IMR-90 (cell line): ENCODE results near the gene USF1. TPM values are rescaled to one million over a fixed set of nuclear protein-coding genes. Genes with fewer than 3 reads are reported as not detected.
A peak's percentile ranks its signal among the peaks of the same experiment; 100 is the strongest.

ENCODE experiments used
- ATAC-seq: fragments of 200-7000 bp; cut with Tn5 transposase; 2 replicates; pipeline ENCODE4 v1.9.1; 2020; ENCODE audit warnings: low read depth, mild to moderate bottlenecking, moderate library complexity
- BruUV-seq: library from RNA; stranded (reverse); fragments of 400-500 nt; replicated peaks from 2 replicates; lab custom pipeline; 2021; lab: Mats Ljungman, UMichigan
- CTCF ChIA-PET: fragments of 300-600 bp; formaldehyde crosslinking; extraction: SDS; loops from one replicate; lab custom pipeline; 2021; ENCODE audit warnings: antibody characterized with exemption; lab: Yijun Ruan, JAX
- POLR2A ChIA-PET: fragments of 300-600 bp; sonication (Branson Sonifier 250); formaldehyde crosslinking; loops from one replicate; lab custom pipeline; 2022; ENCODE audit warnings: antibody characterized with exemption; ENCODE audit not compliant: unreplicated experiment; lab: Charles Lee
- DNase-seq: peaks from one replicate; pipeline ENCODE4 v3.0.0; 2013
- H2AFZ ChIP-seq: replicated peaks from 2 replicates; pipeline ENCODE3; 2013; ENCODE audit warnings: low read length, mild to moderate bottlenecking; ENCODE audit not compliant: poor library complexity
- H2AK5ac ChIP-seq: 2 replicates; pipeline ENCODE4 v1.6.1; 2013; ENCODE audit warnings: low read depth, low read length, inconsistent platforms
- H2AK9ac ChIP-seq: replicated peaks from 2 replicates; pipeline ENCODE3; 2013; ENCODE audit warnings: mild to moderate bottlenecking, low read depth, low read length, moderate library complexity; ENCODE audit not compliant: poor library complexity
- H2BK120ac ChIP-seq: 2 replicates; pipeline ENCODE4 v1.6.1; 2013; ENCODE audit warnings: low read depth, low read length, inconsistent platforms
- H2BK15ac ChIP-seq: 3 replicates; pipeline ENCODE4 v1.6.1; 2013; ENCODE audit warnings: low read depth, low read length, inconsistent platforms
- H2BK20ac ChIP-seq: 2 replicates; pipeline ENCODE4 v1.6.1; 2013; ENCODE audit warnings: low read depth, mild to moderate bottlenecking, inconsistent platforms, low read length, moderate library complexity
- H2BK5ac ChIP-seq: 2 replicates; pipeline ENCODE4 v1.6.1; 2013; ENCODE audit warnings: mild to moderate bottlenecking, low read depth, low read length, inconsistent platforms; ENCODE audit not compliant: poor library complexity, severe bottlenecking
- H3K14ac ChIP-seq: replicated peaks from 2 replicates; pipeline ENCODE4 v1.6.1; 2013; ENCODE audit warnings: low read depth, low read length, inconsistent platforms
- H3K18ac ChIP-seq: 2 replicates; pipeline ENCODE4 v1.6.1; 2013; ENCODE audit warnings: low read depth, low read length, control low read depth
- H3K23ac ChIP-seq: 2 replicates; pipeline ENCODE4 v1.6.1; 2013; ENCODE audit warnings: low read depth, low read length, inconsistent platforms
- H3K27ac ChIP-seq: 2 replicates; pipeline ENCODE4 v1.5.1; 2013; ENCODE audit warnings: mild to moderate bottlenecking, control low read depth, low read length; ENCODE audit not compliant: insufficient read depth
- H3K27me3 ChIP-seq: 2 replicates; pipeline ENCODE4 v1.6.1; 2013; ENCODE audit warnings: low read length; ENCODE audit not compliant: control insufficient read depth, insufficient read depth
- H3K36me3 ChIP-seq: 2 replicates; pipeline ENCODE4 v1.6.1; 2013; ENCODE audit warnings: low read length, mixed read lengths; ENCODE audit not compliant: control insufficient read depth, insufficient read depth
- H3K4ac ChIP-seq: 2 replicates; pipeline ENCODE4 v1.6.1; 2013; ENCODE audit warnings: low read depth, low read length, inconsistent platforms
- H3K4me1 ChIP-seq: 2 replicates; pipeline ENCODE4 v1.6.1; 2013; ENCODE audit warnings: low read length, mixed read lengths; ENCODE audit not compliant: control insufficient read depth, insufficient read depth
- H3K4me2 ChIP-seq: 2 replicates; pipeline ENCODE4 v1.6.1; 2013; ENCODE audit warnings: low read depth, mild to moderate bottlenecking, control low read depth, low read length, moderate library complexity
- H3K4me3 ChIP-seq: 2 replicates; pipeline ENCODE4 v1.5.1; 2013; ENCODE audit warnings: low read depth, mild to moderate bottlenecking, control low read depth, low read length, moderate library complexity; ENCODE audit not compliant: insufficient read depth
- H3K56ac ChIP-seq: 2 replicates; pipeline ENCODE4 v1.6.1; 2013; ENCODE audit warnings: low read length, inconsistent platforms; ENCODE audit not compliant: insufficient read depth; ENCODE audit errors: extremely low read depth
- H3K79me1 ChIP-seq, 2 experiments: 2 replicates each; pipeline ENCODE4 v1.6.1; 2013; ENCODE audit warnings: low read length in 2 of 2, inconsistent platforms in 1 of 2, low read depth in 1 of 2
- H3K9ac ChIP-seq: 2 replicates; pipeline ENCODE4 v1.6.1; 2013; ENCODE audit warnings: low read depth, low read length, control low read depth
- H3K9me1 ChIP-seq: 2 replicates; pipeline ENCODE4 v1.6.1; 2013; ENCODE audit warnings: low read length, inconsistent platforms; ENCODE audit not compliant: insufficient read depth
- H3K9me3 ChIP-seq: 2 replicates; pipeline ENCODE4 v1.6.1; 2013; ENCODE audit warnings: low read length; ENCODE audit not compliant: control insufficient read depth, insufficient read depth
- H4K20me1 ChIP-seq: 2 replicates; pipeline ENCODE4 v1.6.1; 2013; ENCODE audit warnings: low read length, inconsistent platforms; ENCODE audit not compliant: insufficient read depth
- H4K5ac ChIP-seq: 2 replicates; pipeline ENCODE4 v1.6.1; 2013; ENCODE audit warnings: mild to moderate bottlenecking, low read depth, low read length, control low read depth
- H4K8ac ChIP-seq, 2 experiments: 2 replicates each; pipeline ENCODE4 v1.6.1; 2013; ENCODE audit warnings: low read depth in 2 of 2, low read length in 2 of 2, control low read depth in 1 of 2, inconsistent platforms in 1 of 2
- H4K91ac ChIP-seq: 2 replicates; pipeline ENCODE4 v1.6.1; 2013; ENCODE audit warnings: low read depth, low read length, inconsistent platforms; ENCODE audit not compliant: insufficient read depth
- BHLHE40 ChIP-seq: fragments of 150-350 bp; IDR thresholded peaks from 2 replicates; pipeline ENCODE4 v1.6.1; 2016; ENCODE audit warnings: mild to moderate bottlenecking, low read depth, low read length
- CHD1 ChIP-seq: IDR thresholded peaks from 2 replicates; pipeline ENCODE4 v1.6.1; 2012; ENCODE audit warnings: low read depth, low read length, improper control_type of control experiment
- FOS ChIP-seq: fragments of 150-350 bp; IDR thresholded peaks from 2 replicates; pipeline ENCODE4 v1.6.1; 2016; ENCODE audit warnings: low read depth, low read length
- MXI1 ChIP-seq: IDR thresholded peaks from 2 replicates; pipeline ENCODE4 v1.6.1; 2012; ENCODE audit warnings: low read depth, mild to moderate bottlenecking, low read length, moderate library complexity, borderline replicate concordance
- POLR2A ChIP-seq: IDR thresholded peaks from 2 replicates; pipeline ENCODE4 v1.6.1; 2012; ENCODE audit warnings: mild to moderate bottlenecking, low read depth, low read length
- RAD21 ChIP-seq: IDR thresholded peaks from 2 replicates; pipeline ENCODE4 v1.6.1; 2012; ENCODE audit warnings: low read length, improper control_type of control experiment
- RCOR1 ChIP-seq: IDR thresholded peaks from 2 replicates; pipeline ENCODE4 v1.6.1; 2012; ENCODE audit warnings: mild to moderate bottlenecking, low read length, improper control_type of control experiment; ENCODE audit not compliant: insufficient replicate concordance
- SMC3 ChIP-seq: fragments of 150-350 bp; IDR thresholded peaks from 2 replicates; pipeline ENCODE4 v1.6.1; 2016; ENCODE audit warnings: low read depth, mild to moderate bottlenecking, antibody characterized with exemption, low read length, moderate library complexity
- WGBS, 2 experiments: methylation state at CpG; one replicate each; pipeline versions ENCODE4 v1.1.5 to v1.1.7; 2013; ENCODE audit warnings: missing lambda C conversion rate in 2 of 2; ENCODE audit not compliant: insufficient read length in 1 of 2; ENCODE audit errors: extremely low coverage in 2 of 2; 5-methylcytosine and 5-hydroxymethylcytosine counted together
- dilution Hi-C: fragments of 300-500 bp; cut with HindIII; formaldehyde crosslinking; loops from one replicate; pipeline ENCODE4 v1.14.3; 2018; ENCODE audit warnings: low sequenced_read_pairs; ENCODE audit not compliant: unreplicated experiment
- in situ Hi-C: fragments of 300-500 bp; cut with MboI; formaldehyde crosslinking; loops from 3 replicates; pipeline ENCODE4 v1.14.3; 2019; ENCODE audit warnings: low sequenced_read_pairs, inconsistent platforms, mixed read lengths
- intact Hi-C: fragments of 100-400 bp; cut with micrococcal nuclease; formaldehyde crosslinking; loops from 2 replicates; pipeline ENCODE4 v1.10.0; 2022
- polyA plus RNA-seq, 3 experiments: library from polyadenylated mRNA; depleted of rRNA; stranded (reverse); fragments of >200 nt; gene quantifications; 2 replicates each; pipeline ENCODE4 v1.2.3, GENCODE V29; 2012; ENCODE audit warnings: low replicate concordance in 1 of 3
- total RNA-seq: library from RNA; depleted of rRNA; stranded (reverse); fragments of >200 nt; gene quantifications from 2 replicates; pipeline ENCODE4 v1.2.3, GENCODE V29; 2012
- TF ChIP-seq, protein P1 (sequence below): fragments of 150-350 bp; IDR thresholded peaks from 2 replicates; pipeline ENCODE4 v1.6.1; 2016; ENCODE audit warnings: low read depth, mild to moderate bottlenecking, low read length, moderate library complexity, borderline replicate concordance

USF1 gene
- total and polyA plus RNA-seq, 2 of the 4 experiments (the other 2 are of a cell fraction): 37.1 to 78.9 TPM

DNA sequence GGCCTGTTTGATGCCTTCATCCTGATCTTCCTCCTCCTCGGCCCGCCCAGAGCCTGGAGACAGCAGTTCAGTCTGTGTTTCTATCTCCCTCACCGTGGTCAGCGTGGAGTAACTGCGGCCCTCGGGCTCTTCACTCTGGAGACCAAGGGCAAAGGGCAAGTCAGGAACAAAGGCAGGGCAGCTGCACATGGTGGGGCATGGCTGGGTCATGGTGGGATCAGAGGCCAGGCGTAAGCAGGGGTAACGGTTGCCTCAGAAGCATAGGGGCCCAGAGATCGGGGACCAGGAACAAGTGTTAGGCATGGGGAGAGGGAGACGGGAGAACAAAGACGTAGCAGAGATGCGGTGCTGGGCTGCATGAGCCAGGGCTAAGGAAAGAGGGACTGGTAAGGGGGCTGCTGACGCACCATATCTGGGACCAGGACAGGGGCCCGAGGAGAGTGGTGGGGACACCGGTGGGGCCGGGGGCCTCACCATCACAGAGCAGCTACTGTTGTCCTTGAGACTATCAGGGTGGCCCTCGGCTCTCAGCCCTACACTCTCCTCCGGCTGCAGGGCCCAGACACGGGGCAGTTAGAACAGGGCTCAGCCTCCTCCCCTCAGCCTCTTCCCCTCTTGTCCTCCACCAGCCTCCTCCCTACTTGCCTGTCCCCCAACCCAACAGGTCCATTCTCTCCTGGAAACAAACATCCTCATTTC lies 27.1 kb upstream of the USF1 start:
- Histone ChIP-seq H3K4me2 (no peak overlapping the region), H2AFZ (peak overlapping the region; percentile 23), H2BK120ac (no peak overlapping the region), H3K79me1 (no peaks in the 10 kb centered on the region), H4K91ac (no peak overlapping the region), H3K14ac (no peak overlapping the region), H3K27me3 (no peaks in the 10 kb centered on the region), H3K4me3 (no peak overlapping the region), H2AK5ac (no peak overlapping the region), H3K4me1 (no peaks in the 10 kb centered on the region), H2AK9ac (no peak overlapping the region), H3K4ac (no peak overlapping the region), H2BK5ac (no peak overlapping the region), H3K23ac (no peak overlapping the region), H4K20me1 (no peaks in the 10 kb centered on the region; the same call in none of the 2 replicates), H3K18ac (no peak overlapping the region), H4K8ac (no peak overlapping the region), H2BK20ac (no peak overlapping the region), H3K9ac (no peak overlapping the region), H3K27ac (no peak overlapping the region), H3K36me3 (no peaks in the 10 kb centered on the region), H3K9me3 (no peaks in the 10 kb centered on the region), H3K9me1 (no peaks in the 10 kb centered on the region), H3K56ac (no peak overlapping the region), H2BK15ac (no peak overlapping the region), H4K5ac (no peak overlapping the region)
- WGBS, 2 experiments: 87% methylated on average over 13 of the region's 19 CpGs; no CpG with 5 or more reads in 1 of the 2 experiments
- no peak for DNase-seq
- no TSS peak for BruUV-seq
- dilution Hi-C loops (no loop called here), in situ Hi-C loops (no loop called here), intact Hi-C loops (loop anchor here (2.0 kb wide), 1 partner anchor 24 kb away; no protein-coding TSS in a partner anchor)
- ChIA-PET CTCF (interaction anchor here (0.5 to 0.7 kb wide), 2 partner anchors 24 to 190 kb away, joined by 3 read pairs; no protein-coding TSS in a partner anchor), POLR2A (no interaction called here)
- TF ChIP-seq MXI1: no peak
- TF ChIP-seq FOS: no peak
- TF ChIP-seq RCOR1: no peak
- TF ChIP-seq POLR2A: no peak
- TF ChIP-seq, protein P1, sequence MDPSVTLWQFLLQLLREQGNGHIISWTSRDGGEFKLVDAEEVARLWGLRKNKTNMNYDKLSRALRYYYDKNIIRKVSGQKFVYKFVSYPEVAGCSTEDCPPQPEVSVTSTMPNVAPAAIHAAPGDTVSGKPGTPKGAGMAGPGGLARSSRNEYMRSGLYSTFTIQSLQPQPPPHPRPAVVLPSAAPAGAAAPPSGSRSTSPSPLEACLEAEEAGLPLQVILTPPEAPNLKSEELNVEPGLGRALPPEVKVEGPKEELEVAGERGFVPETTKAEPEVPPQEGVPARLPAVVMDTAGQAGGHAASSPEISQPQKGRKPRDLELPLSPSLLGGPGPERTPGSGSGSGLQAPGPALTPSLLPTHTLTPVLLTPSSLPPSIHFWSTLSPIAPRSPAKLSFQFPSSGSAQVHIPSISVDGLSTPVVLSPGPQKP: no peak
- no peak for TF ChIP-seq CHD1
- TF ChIP-seq BHLHE40: no peak
- no peak for TF ChIP-seq SMC3
- TF ChIP-seq RAD21: no peak
- no peak for ATAC-seq
